NB4 (cell line): ENCODE data around the gene RRAGB.
"Not testable (repeated sequence)": the region's sequence is repeated elsewhere in the genome, so short reads cannot be mapped to it uniquely, and the experiment has no call there.

Experiments used
- DNase-seq: peaks from one replicate; pipeline ENCODE4 v3.0.0; 2010; ENCODE audit warnings: low read depth
- H3K4me3 ChIP-seq: one replicate; pipeline ENCODE4 v1.5.1; 2011; ENCODE audit warnings: mild to moderate bottlenecking, low read depth, low read length, moderate library complexity
- MAX ChIP-seq: IDR thresholded peaks from 2 replicates; pipeline ENCODE4 v1.6.1; 2011; ENCODE audit warnings: low read depth, low read length
- MYC ChIP-seq: IDR thresholded peaks from 2 replicates; pipeline ENCODE4 v1.6.1; 2011; ENCODE audit warnings: low read depth, low read length
- POLR2A ChIP-seq: IDR thresholded peaks from 2 replicates; pipeline ENCODE4 v1.6.1; 2011; ENCODE audit warnings: mild to moderate bottlenecking; ENCODE audit not compliant: insufficient read length; ENCODE audit errors: extremely low read depth
- TF ChIP-seq, protein P1 (sequence below): IDR thresholded peaks from one replicate; pipeline ENCODE4 v1.5.1; 2012; ENCODE audit warnings: low read depth, low read length

Gene RRAGB

GRCh38 chrX:55759478-55759877 is 41.9 kb downstream of the RRAGB start:
- no peak for DNase-seq
- TF ChIP-seq MYC (no peak), MAX (no peak), POLR2A (no peak)
- TF ChIP-seq, protein P1, sequence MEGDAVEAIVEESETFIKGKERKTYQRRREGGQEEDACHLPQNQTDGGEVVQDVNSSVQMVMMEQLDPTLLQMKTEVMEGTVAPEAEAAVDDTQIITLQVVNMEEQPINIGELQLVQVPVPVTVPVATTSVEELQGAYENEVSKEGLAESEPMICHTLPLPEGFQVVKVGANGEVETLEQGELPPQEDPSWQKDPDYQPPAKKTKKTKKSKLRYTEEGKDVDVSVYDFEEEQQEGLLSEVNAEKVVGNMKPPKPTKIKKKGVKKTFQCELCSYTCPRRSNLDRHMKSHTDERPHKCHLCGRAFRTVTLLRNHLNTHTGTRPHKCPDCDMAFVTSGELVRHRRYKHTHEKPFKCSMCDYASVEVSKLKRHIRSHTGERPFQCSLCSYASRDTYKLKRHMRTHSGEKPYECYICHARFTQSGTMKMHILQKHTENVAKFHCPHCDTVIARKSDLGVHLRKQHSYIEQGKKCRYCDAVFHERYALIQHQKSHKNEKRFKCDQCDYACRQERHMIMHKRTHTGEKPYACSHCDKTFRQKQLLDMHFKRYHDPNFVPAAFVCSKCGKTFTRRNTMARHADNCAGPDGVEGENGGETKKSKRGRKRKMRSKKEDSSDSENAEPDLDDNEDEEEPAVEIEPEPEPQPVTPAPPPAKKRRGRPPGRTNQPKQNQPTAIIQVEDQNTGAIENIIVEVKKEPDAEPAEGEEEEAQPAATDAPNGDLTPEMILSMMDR: no peak

GRCh38 chrX:55767100-55767499 is 49.6 kb downstream of the RRAGB start:
- TF ChIP-seq MAX (no peak), POLR2A (no peak), MYC (no peak)
- TF ChIP-seq, protein P1: no peak
- no peak for DNase-seq
- H3K4me3 ChIP-seq: no peak overlapping the region

More at GRCh38 chrX:55759478-55759877, 41.9 kb downstream of the RRAGB start:
- no peak overlapping the region for H3K4me3 ChIP-seq

DNA sequence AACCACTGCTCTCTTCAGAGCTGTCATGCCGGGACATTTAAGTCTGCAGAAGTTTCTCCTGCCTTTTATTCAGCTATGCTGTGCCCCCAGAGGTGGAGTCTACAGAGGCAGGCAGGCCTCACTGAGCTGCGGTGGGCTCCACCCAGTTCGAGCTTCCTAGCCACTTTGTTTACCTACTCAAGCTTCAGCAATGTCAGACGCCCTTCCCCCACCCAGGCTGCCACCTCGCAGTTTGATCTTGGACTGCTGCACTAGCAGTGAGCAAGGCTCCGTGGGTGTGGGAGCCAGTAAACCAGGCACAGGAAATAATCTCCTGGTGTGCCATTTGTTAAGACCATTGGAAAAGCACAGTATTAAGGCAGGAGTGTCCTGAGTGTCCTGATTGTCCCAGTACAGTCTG is 56.9 kb downstream of the RRAGB start:
- not testable (repeated sequence) for DNase-seq, H3K4me3 ChIP-seq

DNA sequence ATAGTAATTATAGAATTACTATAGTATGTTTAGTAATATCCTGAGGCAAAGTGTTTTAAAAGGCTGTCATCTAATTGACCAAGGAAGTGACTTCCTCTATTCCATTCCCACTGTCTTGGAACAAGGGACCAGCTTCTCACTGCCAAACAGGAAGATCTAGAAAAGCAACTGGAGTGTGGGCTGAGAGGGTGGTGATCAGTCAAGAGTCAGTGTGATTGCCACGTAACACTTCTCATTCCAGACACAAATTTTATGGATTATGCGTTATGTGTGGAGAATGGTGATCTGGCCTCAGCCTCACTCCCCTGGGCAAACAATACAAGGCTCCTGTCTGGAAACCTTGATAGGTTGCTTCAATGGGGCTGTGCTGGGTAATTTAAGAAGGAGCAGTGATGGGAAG is 60.0 kb downstream of the RRAGB start:
- no peak overlapping the region for H3K4me3 ChIP-seq
- no peak for DNase-seq
- no peak for TF ChIP-seq MYC
- no peak for TF ChIP-seq POLR2A
- TF ChIP-seq, protein P1: no peak
- no peak for TF ChIP-seq MAX

GRCh38 chrX:55778322-55778721 is 60.8 kb downstream of the RRAGB start:
- no peak for DNase-seq
- TF ChIP-seq MYC: no peak
- no peak for TF ChIP-seq POLR2A
- TF ChIP-seq, protein P1: no peak
- TF ChIP-seq MAX: no peak
- H3K4me3 ChIP-seq: no peak overlapping the region

- no peak for DNase-seq
- TF ChIP-seq MYC (no peak), POLR2A (no peak), MAX (no peak)
- TF ChIP-seq, protein P1: no peak
- no peak overlapping the region for H3K4me3 ChIP-seq
These were observed 66.2 kb downstream of the RRAGB start for GRCh38 chrX:55783723-55784122.
